GM19035 (cell line): ENCODE data around the gene RALBP1.

Experiments
- ATAC-seq: cut with Tn5 transposase; IDR thresholded peaks from one replicate; pipeline ENCODE4 v1.9.1; 2021; ENCODE audit not compliant: unreplicated experiment

RALBP1 gene

GRCh38 chr18:9507565-9508088, 32.3 kb downstream of the RALBP1 start:
- no peak for ATAC-seq

GRCh38 chr18:9508446-9509025, 33.2 kb downstream of the RALBP1 start:
- ATAC-seq, result no peak

DNA sequence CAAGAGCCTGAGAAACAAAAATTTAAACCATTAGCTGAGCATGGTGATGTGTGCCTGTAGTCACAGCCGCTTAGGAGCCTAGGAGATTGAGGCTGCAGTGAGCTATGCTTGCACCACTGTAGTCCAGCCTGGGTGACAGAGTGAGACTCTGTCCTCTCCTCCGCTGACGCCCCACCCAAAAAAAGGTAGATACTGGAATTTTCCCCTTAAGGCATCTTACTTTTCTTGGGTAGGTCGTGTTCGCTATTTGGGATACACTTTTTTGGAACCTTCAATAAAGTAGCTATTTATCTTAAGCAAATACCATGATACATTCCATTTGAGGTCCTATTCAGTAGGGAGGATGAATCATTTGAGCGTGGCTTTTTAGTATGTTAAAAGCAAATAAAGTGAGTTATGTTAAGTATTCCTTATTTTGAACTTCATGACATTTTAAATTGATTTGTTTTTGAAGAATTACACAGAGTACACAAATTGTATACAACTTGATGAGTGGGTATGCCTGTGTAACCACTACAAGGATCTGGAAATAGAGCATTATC, 38.7 kb downstream of the RALBP1 start:
- ATAC-seq, result no peak

DNA sequence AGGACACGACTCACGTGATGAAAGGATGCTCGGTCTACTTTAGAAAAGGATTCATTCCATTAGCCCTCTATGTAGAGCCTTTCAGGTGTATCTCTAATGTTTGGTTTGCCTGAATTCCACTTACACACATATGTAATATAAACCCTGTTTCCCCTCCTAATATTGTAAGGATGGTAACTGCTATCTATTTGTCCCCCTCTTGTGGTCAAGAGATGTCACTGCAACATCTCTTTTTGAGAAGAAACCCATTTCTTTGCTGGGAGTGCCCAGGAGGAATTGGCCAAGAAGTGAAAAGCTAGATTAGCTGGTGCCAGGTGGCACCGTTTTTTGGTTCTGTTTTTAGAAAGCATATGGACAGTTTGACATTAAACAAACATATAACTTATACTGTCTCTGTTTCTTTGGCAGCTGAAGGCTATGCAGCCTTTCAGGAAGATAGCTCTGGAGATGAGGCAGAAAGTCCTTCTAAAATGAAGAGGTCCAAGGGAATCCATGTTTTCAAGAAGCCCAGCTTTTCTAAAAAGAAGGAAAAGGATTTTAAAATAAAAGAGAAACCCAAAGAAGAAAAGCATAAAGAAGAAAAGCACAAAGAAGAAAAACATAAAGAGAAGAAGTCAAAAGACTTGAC, 41.2 kb downstream of the RALBP1 start:
- no peak for ATAC-seq

GRCh38 chr18:9517869-9518268, 42.6 kb downstream of the RALBP1 start:
- ATAC-seq, result no peak

DNA sequence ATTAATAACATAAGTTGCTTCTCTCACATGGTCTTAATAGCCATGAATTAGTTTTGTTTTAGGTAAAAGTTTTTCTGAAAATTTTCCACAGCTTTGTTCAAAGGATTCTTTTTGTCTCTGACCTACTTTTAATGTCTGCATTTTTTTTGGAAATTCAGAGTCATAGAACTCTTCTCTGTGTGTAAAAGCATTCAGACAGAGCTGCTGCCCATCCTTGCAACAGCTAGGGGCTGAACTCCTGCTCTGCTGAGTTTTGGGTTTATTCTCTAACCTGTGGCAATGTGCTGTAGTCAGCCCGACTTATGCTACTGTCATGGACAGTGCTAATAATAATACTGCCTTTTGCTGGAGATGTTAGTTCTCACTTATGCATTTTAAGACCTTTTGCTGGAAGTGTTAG, 44.1 kb downstream of the RALBP1 start:
- no peak for ATAC-seq

DNA sequence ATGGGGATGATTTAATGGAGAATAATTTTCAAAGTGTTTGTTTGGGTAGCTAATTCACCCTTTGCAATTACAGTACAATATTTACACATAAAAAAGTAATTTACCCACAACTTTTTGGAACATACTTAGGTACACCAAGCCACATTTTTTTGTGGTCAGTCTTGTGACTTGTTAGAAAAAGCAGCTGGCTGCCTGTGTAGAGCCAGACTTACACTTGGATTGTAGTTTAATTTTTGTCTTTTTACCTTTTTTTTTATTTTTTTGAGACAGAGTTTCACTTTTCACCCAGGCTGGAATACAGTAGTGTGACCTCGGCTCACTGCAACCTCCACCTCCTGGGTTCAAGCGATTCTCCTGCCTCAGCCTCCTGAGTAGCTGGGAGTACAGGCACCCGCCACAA, 45.4 kb downstream of the RALBP1 start:
- no peak for ATAC-seq

DNA sequence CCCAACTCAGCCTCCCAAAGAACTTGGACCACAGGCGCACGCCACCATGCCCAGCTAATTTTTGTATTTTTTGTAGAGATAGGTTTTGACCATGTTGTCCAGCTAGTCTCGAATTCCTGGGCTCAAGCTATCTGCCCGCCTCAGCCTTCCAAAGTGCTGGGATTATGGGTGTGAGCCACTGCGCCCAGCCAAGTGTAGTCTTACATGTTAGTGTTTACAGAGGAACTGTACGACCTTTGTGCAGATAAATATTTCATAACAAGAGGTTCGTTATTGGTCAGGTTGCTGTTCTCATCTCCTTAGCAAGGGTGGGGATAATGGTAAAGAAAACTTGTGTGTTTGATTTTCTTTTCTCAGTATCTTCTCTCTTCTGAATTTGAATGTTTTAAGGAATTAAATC, 46.5 kb downstream of the RALBP1 start:
- ATAC-seq, result no peak

DNA sequence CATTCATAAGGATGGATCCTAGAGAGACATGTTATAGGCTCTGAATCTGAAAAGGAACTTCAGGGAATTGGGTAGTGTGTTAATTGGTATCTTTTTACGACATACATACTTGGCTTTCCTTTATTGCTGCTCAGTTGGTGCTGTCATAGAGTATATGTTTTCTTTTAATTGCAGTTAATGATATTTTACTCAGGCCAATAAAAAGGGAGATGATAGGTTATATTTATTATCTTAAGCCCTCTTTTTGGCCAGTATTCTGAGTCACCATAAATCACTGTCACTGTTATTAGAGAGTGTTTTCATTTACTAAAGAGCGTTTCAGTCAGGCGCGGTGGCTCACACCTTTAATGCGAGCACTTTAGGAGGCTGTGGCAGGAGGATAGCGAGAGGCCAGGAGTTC, 47.6 kb downstream of the RALBP1 start:
- ATAC-seq, result no peak

DNA sequence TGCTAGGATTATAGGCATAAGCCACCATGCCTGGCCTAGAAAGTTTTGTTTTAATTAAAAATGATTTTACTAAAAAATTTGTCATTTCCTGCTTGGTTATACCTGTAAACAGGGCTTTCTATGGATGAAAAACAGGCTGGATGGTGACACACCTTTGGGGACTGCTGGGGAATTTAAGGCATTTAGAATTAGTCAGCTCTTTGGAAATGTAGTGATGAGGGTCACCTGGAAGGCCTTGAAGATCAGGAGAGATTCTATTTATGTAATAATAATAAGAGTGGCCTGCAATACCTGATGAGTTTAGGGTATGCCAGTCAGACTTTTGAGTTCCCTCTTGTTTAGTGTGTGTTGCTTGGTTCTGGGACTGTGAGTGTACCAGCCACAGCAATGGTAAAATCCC, 51.1 kb downstream of the RALBP1 start:
- ATAC-seq, result no peak

DNA sequence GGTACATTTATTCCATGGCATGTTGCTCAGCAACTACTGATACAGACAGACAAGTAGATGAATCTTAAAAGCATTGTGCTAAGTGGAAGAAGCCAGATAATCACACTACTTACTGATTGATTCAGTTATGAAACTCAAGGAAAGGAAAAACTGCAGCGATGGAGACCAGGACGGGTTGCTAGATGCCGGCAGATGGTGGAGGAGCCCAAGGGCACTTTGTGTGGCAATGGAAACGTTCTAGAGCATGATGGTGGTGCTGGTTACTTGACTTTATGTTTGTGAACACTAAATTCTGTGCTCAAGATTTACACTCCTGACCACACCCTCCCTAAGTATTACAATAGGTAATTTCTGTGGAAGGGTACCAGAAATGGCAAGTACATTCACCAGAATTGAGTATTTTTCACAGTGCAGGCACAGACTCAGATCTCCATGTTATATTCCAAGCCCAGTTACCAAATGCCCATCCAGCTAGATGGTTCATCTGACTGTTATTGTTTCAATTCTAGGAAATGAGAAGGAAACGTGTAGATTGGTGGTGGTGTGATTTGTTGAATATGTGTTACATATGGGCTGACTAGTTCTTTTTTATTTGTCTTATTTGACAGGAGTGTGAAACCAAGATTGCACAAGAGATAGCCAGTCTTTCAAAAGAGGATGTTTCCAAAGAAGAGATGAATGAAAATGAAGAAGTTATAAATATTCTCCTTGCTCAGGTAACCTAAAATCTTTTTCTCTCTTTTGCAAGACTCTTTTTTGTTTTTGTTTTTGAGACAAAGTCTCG, 55.1 kb downstream of the RALBP1 start:
- ATAC-seq, result no peak

DNA sequence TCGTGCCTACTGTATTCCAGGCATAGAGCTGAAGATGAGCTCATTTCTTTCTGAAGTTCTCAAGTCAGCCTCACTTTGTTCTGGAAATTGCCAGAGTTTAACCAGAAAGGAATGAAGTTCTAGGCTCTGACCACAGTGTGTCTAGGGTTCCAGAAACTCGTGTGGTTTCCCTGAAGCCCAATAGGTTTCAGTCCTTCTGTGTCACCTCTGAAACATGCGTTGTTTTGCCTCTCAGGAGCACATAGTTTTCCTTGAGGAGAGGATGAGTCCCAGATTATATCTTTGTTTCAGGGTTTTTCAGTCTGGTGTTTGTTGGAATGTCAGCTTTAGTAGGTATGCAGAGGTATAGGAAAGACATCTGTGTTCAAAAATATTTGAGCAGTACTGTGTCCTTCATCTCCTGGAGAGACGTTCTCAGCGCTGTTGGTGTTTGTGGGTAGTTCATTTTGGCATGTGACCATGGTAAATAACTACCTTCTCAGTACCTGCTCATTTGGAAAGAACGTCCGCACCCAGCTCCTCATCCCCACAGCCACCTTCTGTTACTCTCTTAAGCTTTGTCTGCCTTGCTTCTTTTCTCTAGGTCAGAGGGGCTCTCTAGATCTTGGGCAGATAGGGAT, 56.6 kb downstream of the RALBP1 start:
- no peak for ATAC-seq

DNA sequence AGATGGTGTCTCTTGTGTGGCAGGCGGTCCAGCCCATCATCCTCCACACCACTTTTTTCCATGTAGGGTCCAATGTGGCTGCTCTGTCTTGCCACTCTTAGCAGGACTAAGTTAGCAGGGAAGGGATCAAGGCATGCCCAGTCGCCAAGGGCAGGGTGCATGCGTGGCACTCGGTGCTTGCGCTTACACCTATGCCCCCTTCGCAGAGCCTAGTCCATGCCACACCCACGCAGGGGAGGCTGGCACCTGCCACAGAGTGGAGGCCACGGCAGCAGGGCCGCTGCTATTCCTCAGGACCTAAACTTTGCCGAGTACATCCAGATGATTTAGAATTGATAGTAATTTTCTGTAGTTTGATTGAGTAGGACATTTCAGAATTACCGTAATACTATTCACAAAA, 59.5 kb downstream of the RALBP1 start:
- ATAC-seq, result no peak

DNA sequence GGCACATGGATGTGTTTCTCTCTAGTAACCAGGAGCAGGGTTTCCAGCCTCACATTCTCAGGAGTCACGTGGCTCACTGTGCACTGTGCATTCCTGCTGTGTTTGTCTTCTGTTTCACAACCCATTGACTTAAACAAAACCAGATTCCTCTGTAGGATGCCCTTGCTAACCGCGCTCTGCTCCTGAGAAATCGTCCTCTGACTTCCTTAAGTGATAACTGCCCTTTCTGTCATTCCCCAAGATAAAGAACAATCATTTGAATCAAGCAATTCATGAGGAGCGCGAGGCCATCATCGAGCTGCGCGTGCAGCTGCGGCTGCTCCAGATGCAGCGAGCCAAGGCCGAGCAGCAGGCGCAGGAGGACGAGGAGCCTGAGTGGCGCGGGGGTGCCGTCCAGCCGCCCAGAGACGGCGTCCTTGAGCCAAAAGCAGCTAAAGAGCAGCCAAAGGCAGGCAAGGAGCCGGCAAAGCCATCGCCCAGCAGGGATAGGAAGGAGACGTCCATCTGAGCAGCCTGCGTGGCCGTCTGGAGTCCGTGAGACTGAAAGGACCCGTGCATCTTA, 60.2 kb downstream of the RALBP1 start:
- no peak for ATAC-seq

- no peak for ATAC-seq
Observed at GRCh38 chr18:9536354-9537152, 61.2 kb downstream of the RALBP1 start.

- no peak for ATAC-seq
Observed at GRCh38 chr18:9537677-9538076, 62.4 kb downstream of the RALBP1 start.

GRCh38 chr18:9539283-9539682, 64.0 kb downstream of the RALBP1 start:
- ATAC-seq, result no peak

DNA sequence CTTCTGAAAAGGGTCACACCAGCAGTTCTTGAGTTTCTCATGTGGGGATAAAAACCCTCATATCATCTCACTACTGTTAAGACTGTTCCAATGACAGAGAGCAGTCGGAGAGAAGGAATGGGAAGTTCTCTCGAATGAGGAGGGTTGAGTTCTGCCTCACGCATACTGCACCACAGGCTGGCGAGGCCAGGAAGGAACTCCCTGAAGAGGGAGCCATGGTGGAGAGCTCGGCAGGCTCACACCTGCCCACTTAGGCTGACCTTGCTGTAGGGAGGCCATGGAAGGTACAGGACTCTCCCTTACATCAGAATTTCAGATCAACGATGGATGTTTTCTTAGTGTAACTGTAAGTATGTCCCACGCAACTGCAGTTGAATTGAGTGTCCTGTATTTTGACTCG, 64.6 kb downstream of the RALBP1 start:
- no peak for ATAC-seq

DNA sequence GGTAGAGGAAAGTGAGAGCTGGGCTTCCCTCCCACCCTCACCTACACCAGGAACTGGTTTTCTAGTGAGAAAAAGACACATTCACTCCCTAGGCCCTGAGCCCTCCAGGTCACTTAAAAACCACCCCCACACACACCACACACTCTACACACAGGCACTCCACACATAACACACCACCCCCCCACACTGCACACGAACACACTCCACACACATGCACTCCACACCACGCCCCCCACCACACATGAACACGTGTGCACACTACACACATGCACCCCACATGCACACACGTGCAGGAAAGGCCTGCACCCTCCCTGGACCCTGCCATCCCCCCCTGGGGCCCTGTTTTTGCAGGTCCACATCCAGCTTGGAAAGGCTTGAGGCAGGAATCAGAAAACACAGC, 67.6 kb downstream of the RALBP1 start:
- no peak for ATAC-seq

- ATAC-seq, result no peak
Observed at GRCh38 chr18:9545029-9545428, 69.7 kb downstream of the RALBP1 start.
